HG03442 (cell line): Measurements from ENCODE around the gene GGCT.

Source experiments
- ATAC-seq: cut with Tn5 transposase; IDR thresholded peaks from one replicate; pipeline ENCODE4 v1.9.1; 2021; ENCODE audit warnings: mild to moderate bottlenecking, moderate library complexity; ENCODE audit not compliant: unreplicated experiment

GGCT gene

GRCh38 chr7:30479202-30480120, 25.2 kb downstream of the GGCT start:
- ATAC-seq, result no peak

- ATAC-seq, result peak; percentile 81
Observed at GRCh38 chr7:30478349-30479201, 26.1 kb downstream of the GGCT start, which contains the start of gene NOD1. TSS of gene NOD1 (minus strand) at chr7:30478784. CDS start at chr7:30456921, 21,863 bp downstream.

- ATAC-seq, result no peak
Observed at GRCh38 chr7:30476459-30477145, 28.0 kb downstream of the GGCT start.

- ATAC-seq, result no peak
Observed at GRCh38 chr7:30475580-30475979, 29.0 kb downstream of the GGCT start.

GRCh38 chr7:30474893-30475292, 29.7 kb downstream of the GGCT start:
- ATAC-seq, result no peak

GRCh38 chr7:30474485-30474884, 30.1 kb downstream of the GGCT start:
- ATAC-seq, result no peak

GRCh38 chr7:30473903-30474302, 30.7 kb downstream of the GGCT start:
- ATAC-seq, result no peak

- ATAC-seq, result no peak
Observed at GRCh38 chr7:30472784-30473775, 31.5 kb downstream of the GGCT start.

GRCh38 chr7:30472081-30472783, 32.4 kb downstream of the GGCT start:
- ATAC-seq, result no peak

GRCh38 chr7:30471205-30471604, 33.4 kb downstream of the GGCT start:
- no peak for ATAC-seq

- no peak for ATAC-seq
Observed at GRCh38 chr7:30470771-30471170, 33.9 kb downstream of the GGCT start.

- ATAC-seq, result no peak
Observed at GRCh38 chr7:30470163-30470770, 34.4 kb downstream of the GGCT start.

- ATAC-seq, result no peak
Observed at GRCh38 chr7:30469303-30469702, 35.3 kb downstream of the GGCT start.

- no peak for ATAC-seq
Observed at GRCh38 chr7:30468791-30469190, 35.8 kb downstream of the GGCT start.

GRCh38 chr7:30468041-30468440, 36.6 kb downstream of the GGCT start:
- no peak for ATAC-seq

- ATAC-seq, result no peak
Observed at GRCh38 chr7:30467271-30467670, 37.4 kb downstream of the GGCT start.

- ATAC-seq, result no peak
Observed at GRCh38 chr7:30466266-30466665, 38.4 kb downstream of the GGCT start.

- ATAC-seq, result no peak
Observed at GRCh38 chr7:30465811-30466180, 38.8 kb downstream of the GGCT start.
